Naive thymus-derived CD4-positive, alpha-beta T cell (primary cell): ENCODE data around the gene MCM7. TPM values are rescaled to one million over a fixed set of nuclear protein-coding genes. Genes with fewer than 3 reads are reported as not detected.

Experiments used
- ATAC-seq: fragments of 150-1000 bp; cut with Tn5 transposase; 2 replicates; pipeline ENCODE4 v1.10.0; 2021; ENCODE audit warnings: mild to moderate bottlenecking, moderate library complexity
- CTCF ChIA-PET: fragments of 350-600 bp; sonication (Branson Sonifier 250); formaldehyde crosslinking; loops from one replicate; lab custom pipeline; 2021; ENCODE audit warnings: antibody characterized with exemption; lab: Charles Lee
- POLR2A ChIA-PET: fragments of 350-600 bp; sonication (Branson Sonifier 250); formaldehyde crosslinking; loops from one replicate; lab custom pipeline; 2021; ENCODE audit warnings: antibody characterized with exemption, inconsistent platforms; lab: Charles Lee
- DNase-seq, 9 donors: peaks; one replicate each; pipeline versions ENCODE4 v3.0.0 to v3.0.0-alpha.2; 2020 to 2022; ENCODE audit warnings: mixed read lengths in 1 of 9
- H3K27ac ChIP-seq: one replicate; pipeline ENCODE4 v1.7.0; 2013; ENCODE audit warnings: mild to moderate bottlenecking, low read depth, low read length, moderate library complexity
- H3K27me3 ChIP-seq, 2 donors: one replicate each; pipeline ENCODE4 v1.7.0; 2013; ENCODE audit warnings: low read length in 2 of 2, mild to moderate bottlenecking in 2 of 2, moderate library complexity in 2 of 2; ENCODE audit not compliant: control insufficient read depth in 2 of 2, insufficient read depth in 2 of 2
- H3K36me3 ChIP-seq, 3 experiments: 1 replicate in 2 of 3; 2 replicates in 1 of 3; pipeline ENCODE4 v1.7.0; 2013; ENCODE audit warnings: low read length in 3 of 3, mild to moderate bottlenecking in 3 of 3, moderate library complexity in 1 of 3; ENCODE audit not compliant: insufficient read depth in 3 of 3, control insufficient read depth in 2 of 3
- H3K4me1 ChIP-seq, 2 donors: one replicate each; pipeline ENCODE4 v1.7.0; 2013; ENCODE audit warnings: low read length in 2 of 2, mild to moderate bottlenecking in 2 of 2, moderate library complexity in 1 of 2; ENCODE audit not compliant: control insufficient read depth in 2 of 2, insufficient read depth in 2 of 2
- H3K4me3 ChIP-seq: 2 replicates; pipeline ENCODE4 v1.7.0; 2013; ENCODE audit warnings: mild to moderate bottlenecking, low read length
- H3K9me3 ChIP-seq, 3 experiments: 1 replicate in 2 of 3; 2 replicates in 1 of 3; pipeline ENCODE4 v1.7.0; 2013; ENCODE audit warnings: low read length in 3 of 3; ENCODE audit not compliant: control insufficient read depth in 2 of 3
- H3K27ac Mint-ChIP-seq, 9 donors: one replicate each; pipeline ENCODE4 v1.8.0; 2020 to 2022; ENCODE audit warnings: mixed read lengths in 9 of 9, mild to moderate bottlenecking in 8 of 9, moderate library complexity in 5 of 9, inconsistent platforms in 2 of 9
- H3K27me3 Mint-ChIP-seq, 5 donors: one replicate each; pipeline ENCODE4 v1.8.0; 2021 to 2022; ENCODE audit warnings: mixed read lengths in 5 of 5, mild to moderate bottlenecking in 1 of 5
- H3K36me3 Mint-ChIP-seq, 5 donors: one replicate each; pipeline ENCODE4 v1.8.0; 2020 to 2022; ENCODE audit warnings: mixed read lengths in 5 of 5, mild to moderate bottlenecking in 3 of 5, inconsistent platforms in 1 of 5
- H3K4me1 Mint-ChIP-seq, 7 donors: one replicate each; pipeline ENCODE4 v1.8.0; 2020 to 2022; ENCODE audit warnings: mixed read lengths in 7 of 7, mild to moderate bottlenecking in 3 of 7, inconsistent platforms in 1 of 7
- H3K4me3 Mint-ChIP-seq, 10 donors: one replicate each; pipeline ENCODE4 v1.8.0; 2020 to 2022; ENCODE audit warnings: mild to moderate bottlenecking in 10 of 10, mixed read lengths in 10 of 10, moderate library complexity in 6 of 10, inconsistent platforms in 2 of 10
- H3K9me3 Mint-ChIP-seq, 11 donors: one replicate each; pipeline ENCODE4 v1.8.0; 2020 to 2022; ENCODE audit warnings: mixed read lengths in 11 of 11, mild to moderate bottlenecking in 4 of 11, inconsistent platforms in 1 of 11, moderate library complexity in 1 of 11
- intact Hi-C, 2 donors: fragments of 100-400 bp; cut with micrococcal nuclease; formaldehyde crosslinking; loops; one replicate each; pipeline ENCODE4 v1.15.1; 2023
- polyA plus RNA-seq, 2 donors: library from polyadenylated mRNA; unstranded; fragments of 300-500 nt; fragmentation: Illumina TruSeq; gene quantifications; one replicate each; pipeline ENCODE4 v1.2.3, GENCODE V29; 2021
- total RNA-seq, 6 experiments: library from RNA in 5 of 6; stranded (reverse) in 5 of 6; gene quantifications; 1 replicate in 5 of 6; 2 replicates in 1 of 6; pipeline ENCODE4 v1.2.3 and lab custom pipeline; 2021 to 2026

The MCM7 gene
- total and polyA plus RNA-seq, 7 experiments from 2014 or later: 29.5 to 263 (median 117) TPM

DNA sequence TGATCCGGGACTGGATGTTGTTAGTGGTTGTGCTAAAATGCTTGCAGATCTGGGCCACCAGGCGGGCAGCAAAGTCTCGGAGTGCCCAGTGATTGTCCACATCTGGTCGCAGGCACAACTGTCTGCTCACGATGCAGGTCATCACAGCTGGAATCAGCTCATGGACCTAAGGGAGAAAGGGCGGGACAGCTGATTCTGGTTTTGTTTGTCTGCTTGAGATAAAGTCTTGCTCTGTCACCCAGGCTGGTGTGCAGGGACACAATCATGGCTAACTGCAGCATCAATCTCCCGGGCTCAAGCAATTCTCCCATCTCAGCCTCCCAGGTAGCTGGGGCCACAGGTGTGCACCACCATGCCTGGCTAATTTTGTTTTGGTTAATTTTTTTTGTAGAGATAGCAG, 10.0 kb upstream of the MCM7 start:
- ChIA-PET POLR2A (no interaction called here), CTCF (no interaction called here)
- DNase-seq: no peak
- no peaks in the 10 kb centered on the region for H3K4me1 ChIP-seq
- Mint-ChIP-seq H3K36me3 (peaks cover 0 to 36% (median 9%) of the 10 kb centered on the region in 5 donors), H3K4me1 (peaks cover 0 to 7% (median 3%) of the 10 kb centered on the region in 7 donors), H3K27me3 (no peaks in the 10 kb centered on the region), H3K27ac (peak overlapping the region in 1 of 9 donors; percentile 24), H3K9me3 (no peaks in the 10 kb centered on the region), H3K4me3 (no peak overlapping the region)
- H3K27ac ChIP-seq: no peak overlapping the region
- peaks cover 0 to 74% (median 27%) of the 10 kb centered on the region in 3 experiments for H3K36me3 ChIP-seq
- ATAC-seq: no peak
- H3K4me3 ChIP-seq: no peak overlapping the region
- intact Hi-C loops: no loop called here
- H3K9me3 ChIP-seq: no peaks in the 10 kb centered on the region
- no peaks in the 10 kb centered on the region for H3K27me3 ChIP-seq

GRCh38 chr7:100109521-100110163, 8.4 kb upstream of the MCM7 start:
- ATAC-seq: no peak
- peaks cover 0 to 36% (median 6%) of the 10 kb centered on the region in 5 donors for H3K36me3 Mint-ChIP-seq
- Histone ChIP-seq H3K9me3 (no peaks in the 10 kb centered on the region), H3K4me3 (no peak overlapping the region), H3K27ac (no peak overlapping the region), H3K27me3 (no peaks in the 10 kb centered on the region), H3K36me3 (peaks cover 0 to 79% (median 27%) of the 10 kb centered on the region in 3 experiments), H3K4me1 (no peaks in the 10 kb centered on the region)
- ChIA-PET CTCF (no interaction called here), POLR2A (no interaction called here)
- H3K4me1 Mint-ChIP-seq: peaks cover 0 to 5% (median 0%) of the 10 kb centered on the region in 7 donors
- DNase-seq: no peak
- H3K9me3 Mint-ChIP-seq: no peaks in the 10 kb centered on the region
- no peak overlapping the region for H3K27ac Mint-ChIP-seq
- H3K27me3 Mint-ChIP-seq: no peaks in the 10 kb centered on the region
- no peak overlapping the region for H3K4me3 Mint-ChIP-seq
- intact Hi-C loops: loop anchor here in 1 of 2 donors (10.0 kb wide), 2 partner anchors 475 to 555 kb away; partner anchors contain the start of genes FAM200A, FBXO24, LRCH4 and ZNF655

GRCh38 chr7:100107890-100108289, 6.7 kb upstream of the MCM7 start:
- no peak overlapping the region for H3K27ac Mint-ChIP-seq
- H3K9me3 Mint-ChIP-seq: no peaks in the 10 kb centered on the region
- ATAC-seq (no peak), DNase-seq (no peak)
- H3K4me1 Mint-ChIP-seq: peaks cover 0 to 9% (median 4%) of the 10 kb centered on the region in 7 donors
- Histone ChIP-seq H3K36me3 (peaks cover 0 to 66% (median 18%) of the 10 kb centered on the region in 3 experiments), H3K9me3 (no peaks in the 10 kb centered on the region), H3K27ac (no peak overlapping the region), H3K27me3 (no peaks in the 10 kb centered on the region), H3K4me1 (no peaks in the 10 kb centered on the region), H3K4me3 (no peak overlapping the region)
- CTCF ChIA-PET: no interaction called here
- intact Hi-C loops: loop anchor here in 1 of 2 donors (10.0 kb wide), 2 partner anchors 477 to 553 kb away; partner anchors contain the start of genes FAM200A, FBXO24, LRCH4 and ZNF655
- H3K4me3 Mint-ChIP-seq: no peak overlapping the region
- POLR2A ChIA-PET: interaction anchor here (1.6 kb wide), 1 partner anchor 12 kb away, joined by 7 read pairs; the partner anchor contains the start of gene CNPY4
- peaks cover 0 to 25% (median 6%) of the 10 kb centered on the region in 5 donors for H3K36me3 Mint-ChIP-seq
- no peaks in the 10 kb centered on the region for H3K27me3 Mint-ChIP-seq

GRCh38 chr7:100107125-100107737, 6.0 kb upstream of the MCM7 start:
- H3K27ac ChIP-seq: no peak overlapping the region
- Mint-ChIP-seq H3K36me3 (peaks cover 0 to 22% (median 6%) of the 10 kb centered on the region in 5 donors), H3K9me3 (no peaks in the 10 kb centered on the region), H3K27me3 (no peaks in the 10 kb centered on the region), H3K4me3 (no peak overlapping the region), H3K4me1 (peaks cover 0 to 15% (median 9%) of the 10 kb centered on the region in 7 donors), H3K27ac (no peak overlapping the region)
- no peak overlapping the region for H3K4me3 ChIP-seq
- H3K9me3 ChIP-seq: no peaks in the 10 kb centered on the region
- DNase-seq (no peak), ATAC-seq (no peak)
- H3K27me3 ChIP-seq: no peaks in the 10 kb centered on the region
- CTCF ChIA-PET: no interaction called here
- intact Hi-C loops: loop anchor here in 1 of 2 donors (10.0 kb wide), 2 partner anchors 478 to 552 kb away; partner anchors contain the start of genes FAM200A, FBXO24, LRCH4 and ZNF655
- peaks cover 0 to 2% of the 10 kb centered on the region in 2 donors for H3K4me1 ChIP-seq
- H3K36me3 ChIP-seq: peaks cover 0 to 60% (median 18%) of the 10 kb centered on the region in 3 experiments
- POLR2A ChIA-PET: interaction anchor here (1.6 kb wide), 1 partner anchor 13 kb away, joined by 7 read pairs; the partner anchor contains the start of gene CNPY4

GRCh38 chr7:100106633-100107032, 5.4 kb upstream of the MCM7 start:
- POLR2A ChIA-PET: interaction anchor here (1.6 kb wide), 1 partner anchor 13 kb away, joined by 7 read pairs; the partner anchor contains the start of gene CNPY4

GRCh38 chr7:100105534-100105933, 4.3 kb upstream of the MCM7 start:
- DNase-seq (no peak), ATAC-seq (no peak)
- H3K27ac Mint-ChIP-seq: no peak overlapping the region
- no peaks in the 10 kb centered on the region for H3K27me3 ChIP-seq
- no peaks in the 10 kb centered on the region for H3K27me3 Mint-ChIP-seq
- H3K9me3 Mint-ChIP-seq: peaks cover 0 to under 1% (median 0%) of the 10 kb centered on the region in 11 donors
- no peaks in the 10 kb centered on the region for H3K9me3 ChIP-seq
- H3K4me1 ChIP-seq: peaks cover 0 to 2% of the 10 kb centered on the region in 2 donors
- peaks cover 0 to 48% (median 11%) of the 10 kb centered on the region in 3 experiments for H3K36me3 ChIP-seq
- peaks cover 0 to 15% (median 9%) of the 10 kb centered on the region in 7 donors for H3K4me1 Mint-ChIP-seq
- ChIA-PET CTCF (no interaction called here), POLR2A (no interaction called here)
- intact Hi-C loops: loop anchor here in 1 of 2 donors (10.0 kb wide), 2 partner anchors 479 to 551 kb away; partner anchors contain the start of genes FAM200A, FBXO24, LRCH4 and ZNF655
- H3K4me3 ChIP-seq: no peak overlapping the region
- peaks cover 0 to 18% (median 6%) of the 10 kb centered on the region in 5 donors for H3K36me3 Mint-ChIP-seq
- no peak overlapping the region for H3K27ac ChIP-seq
- peak overlapping the region in 1 of 10 donors; percentile 16 for H3K4me3 Mint-ChIP-seq

More at GRCh38 chr7:100106633-100107032, 5.4 kb upstream of the MCM7 start:
- Histone ChIP-seq H3K4me3 (no peak overlapping the region), H3K36me3 (peaks cover 0 to 54% (median 17%) of the 10 kb centered on the region in 3 experiments), H3K4me1 (peaks cover 0 to 2% of the 10 kb centered on the region in 2 donors), H3K9me3 (no peaks in the 10 kb centered on the region), H3K27ac (no peak overlapping the region), H3K27me3 (no peaks in the 10 kb centered on the region)
- Mint-ChIP-seq H3K36me3 (peaks cover 0 to 22% (median 6%) of the 10 kb centered on the region in 5 donors), H3K4me3 (no peak overlapping the region), H3K4me1 (peaks cover 0 to 15% (median 9%) of the 10 kb centered on the region in 7 donors), H3K9me3 (no peaks in the 10 kb centered on the region), H3K27ac (no peak overlapping the region), H3K27me3 (no peaks in the 10 kb centered on the region)
- DNase-seq (no peak), ATAC-seq (no peak)
- CTCF ChIA-PET: no interaction called here
- intact Hi-C loops: loop anchor here in 1 of 2 donors (10.0 kb wide), 2 partner anchors 478 to 552 kb away; partner anchors contain the start of genes FAM200A, FBXO24, LRCH4 and ZNF655
